ENCODE results near the gene C3orf22.

GRCh38 chr3:126557415-126557745 lies 1.4 kb downstream of the C3orf22 start:
- TF ChIP-seq CTCF (IDR thresholded peaks at IDR 0.05; ENCODE audit: poor library complexity, severe bottlenecking) (no peak), RAD21 (conservative IDR thresholded peaks at IDR 0.05) (no peak), EZH2 (IDR thresholded peaks at IDR 0.05; ENCODE audit: borderline replicate concordance, insufficient read depth, low read length, poor library complexity, severe bottlenecking) (no peak), TAF1 (IDR thresholded peaks at IDR 0.05; ENCODE audit: low read depth) (no peak), POLR2AphosphoS5 (IDR thresholded peaks at IDR 0.05) (no peak), EP300 (conservative IDR thresholded peaks at IDR 0.05; ENCODE audit: poor library complexity, severe bottlenecking) (no peak)

Measured in neural cell (in vitro differentiated cells).